Neural progenitor cell (in vitro differentiated cells): ENCODE results near the gene MYO1F. TPM values are rescaled to one million over a fixed set of nuclear protein-coding genes. Genes with fewer than 3 reads are reported as not detected.
"Not testable (repeated sequence)": the region's sequence is repeated elsewhere in the genome, so short reads cannot be mapped to it uniquely, and the experiment has no call there.

ENCODE experiments used
- DNase-seq: peaks from one replicate; pipeline ENCODE4 v3.0.0-alpha.2; 2016; ENCODE audit warnings: low spot score
- H2AFZ ChIP-seq: fragments of 200-600 bp; sonication (generic); replicated peaks from 2 replicates; pipeline ENCODE4 v1.6.1; 2016; ENCODE audit warnings: antibody characterized with exemption
- H3F3A ChIP-seq: fragments of 200-600 bp; sonication (generic); 2 replicates; pipeline ENCODE4 v1.6.1; 2016; ENCODE audit warnings: antibody characterized with exemption, low read depth
- H3K27ac ChIP-seq: fragments of 200-600 bp; sonication (generic); 2 replicates; pipeline ENCODE4 v1.5.1; 2016; ENCODE audit warnings: mild to moderate bottlenecking
- H3K27me3 ChIP-seq: fragments of 200-600 bp; sonication (generic); 2 replicates; pipeline ENCODE4 v1.6.1; 2016; ENCODE audit warnings: mild to moderate bottlenecking, moderate library complexity
- H3K36me3 ChIP-seq: fragments of 200-600 bp; sonication (generic); 2 replicates; pipeline ENCODE4 v1.5.1; 2016
- H3K4me1 ChIP-seq: fragments of 200-600 bp; sonication (generic); 2 replicates; pipeline ENCODE4 v1.6.1; 2016; ENCODE audit warnings: mixed run types
- H3K4me2 ChIP-seq: fragments of 200-600 bp; sonication (generic); 2 replicates; pipeline ENCODE4 v1.6.1; 2016
- H3K4me3 ChIP-seq: fragments of 200-600 bp; sonication (generic); 2 replicates; pipeline ENCODE4 v1.5.1; 2016
- H3K79me2 ChIP-seq: fragments of 200-600 bp; sonication (generic); 2 replicates; pipeline ENCODE4 v1.6.1; 2016; ENCODE audit warnings: low read depth
- H3K9ac ChIP-seq: fragments of 200-600 bp; sonication (generic); 2 replicates; pipeline ENCODE4 v1.6.1; 2016
- H3K9me3 ChIP-seq: fragments of 200-600 bp; sonication (generic); 2 replicates; pipeline ENCODE4 v1.5.1; 2016; ENCODE audit warnings: low read depth
- H4K20me1 ChIP-seq: fragments of 200-600 bp; sonication (generic); 2 replicates; pipeline ENCODE4 v1.6.1; 2016; ENCODE audit warnings: low read depth
- H3K27ac Mint-ChIP-seq: 3 replicates; pipeline ENCODE4 v1.8.0; 2021; ENCODE audit warnings: mixed read lengths
- H3K27me3 Mint-ChIP-seq: 2 replicates; pipeline ENCODE4 v1.8.0; 2022; ENCODE audit warnings: low read depth, mild to moderate bottlenecking, inconsistent platforms, moderate library complexity, mixed read lengths; ENCODE audit not compliant: insufficient read depth
- H3K36me3 Mint-ChIP-seq: 3 replicates; pipeline ENCODE4 v1.8.0; 2021; ENCODE audit warnings: mixed read lengths
- H3K4me1 Mint-ChIP-seq: 3 replicates; pipeline ENCODE4 v1.8.0; 2021; ENCODE audit warnings: mixed read lengths
- H3K4me3 Mint-ChIP-seq: 3 replicates; pipeline ENCODE4 v1.8.0; 2021; ENCODE audit warnings: mild to moderate bottlenecking, moderate library complexity, mixed read lengths
- H3K9me3 Mint-ChIP-seq: 3 replicates; pipeline ENCODE4 v1.8.0; 2020; ENCODE audit warnings: mixed read lengths
- EZH2 ChIP-seq: fragments of 200-600 bp; sonication (generic); IDR thresholded peaks from 2 replicates; pipeline ENCODE4 v1.6.1; 2017; ENCODE audit warnings: antibody characterized with exemption, mild to moderate bottlenecking, moderate library complexity
- EZH2phosphoT487 ChIP-seq: fragments of 200-600 bp; sonication (generic); IDR thresholded peaks from 2 replicates; pipeline ENCODE4 v1.6.1; 2017; ENCODE audit warnings: antibody characterized with exemption
- total RNA-seq: library from RNA; depleted of rRNA; stranded (reverse); fragments of >200 nt; gene quantifications from 2 replicates; pipeline ENCODE4 v1.2.3, GENCODE V29; 2015; ENCODE audit warnings: low replicate concordance
- TF ChIP-seq, protein P1 (sequence below): fragments of 200-600 bp; sonication (generic); IDR thresholded peaks from 2 replicates; pipeline ENCODE4 v1.5.1; 2017; ENCODE audit warnings: antibody characterized with exemption, mild to moderate bottlenecking

MYO1F gene
- total RNA-seq, 1 donor from 2014 or later, result 0.15 TPM

DNA sequence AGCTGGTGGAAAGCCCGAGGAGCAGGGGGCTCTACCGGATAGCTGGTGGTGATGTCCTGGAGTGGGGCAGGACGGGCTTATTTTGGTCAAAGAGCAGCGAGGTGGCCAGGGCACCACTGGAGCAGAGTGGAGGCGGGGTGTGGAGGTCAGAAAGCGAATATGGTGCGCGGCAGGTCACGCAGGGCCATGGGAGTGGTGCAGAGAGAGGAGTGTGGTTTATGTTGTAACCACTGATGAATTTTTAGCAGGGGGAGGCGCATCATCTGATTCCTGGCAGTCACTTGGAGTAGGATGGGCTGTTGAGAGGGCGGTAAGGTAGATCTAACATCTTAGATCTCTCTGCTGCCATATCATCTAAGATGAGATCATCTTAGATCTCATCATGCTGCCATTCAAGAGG lies 61.9 kb downstream of the MYO1F start:
- H2AFZ ChIP-seq, result no peak overlapping the region

DNA sequence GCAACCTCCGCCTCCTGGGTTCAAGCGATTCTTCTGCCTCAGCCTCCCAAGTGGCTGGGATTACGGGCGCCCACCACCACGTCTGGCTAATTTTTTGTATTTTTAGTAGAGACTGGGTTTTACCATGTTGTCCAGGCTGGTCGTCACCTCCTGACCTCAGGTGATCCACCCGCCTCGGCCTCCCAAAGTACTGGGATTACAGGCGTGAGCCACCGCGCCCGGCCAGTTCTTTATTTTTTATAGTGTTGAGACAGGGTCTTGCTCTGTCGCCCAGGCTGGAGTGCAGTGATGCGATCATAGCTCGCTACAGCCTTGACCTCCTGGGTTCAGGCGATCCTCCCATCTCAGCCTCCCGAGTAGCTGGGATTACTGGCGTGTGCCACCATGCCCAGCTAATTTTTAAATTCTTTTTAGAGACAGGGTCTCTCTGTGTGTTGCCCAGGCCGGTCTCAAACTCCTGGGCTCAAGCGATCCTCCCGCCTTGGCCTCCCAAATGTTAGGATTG lies 62.7 kb downstream of the MYO1F start:
- H3K4me1 ChIP-seq, H3K79me2 ChIP-seq, H3K9ac ChIP-seq, H2AFZ ChIP-seq, H3K27ac ChIP-seq, H4K20me1 ChIP-seq, H3K9me3 Mint-ChIP-seq, H3K27me3 ChIP-seq, H3K36me3 Mint-ChIP-seq, DNase-seq, H3K9me3 ChIP-seq, H3K36me3 ChIP-seq: not testable (repeated sequence)
- Mint-ChIP-seq H3K27me3 (peaks cover 13% of the 10 kb centered on the region), H3K4me1 (peaks cover 15% of the 10 kb centered on the region), H3K27ac (peak overlapping the region; percentile 85), H3K4me3 (peak overlapping the region; percentile 95)
- Histone ChIP-seq H3F3A (peaks cover 22% of the 10 kb centered on the region), H3K4me2 (peak overlapping the region; percentile 79), H3K4me3 (peak overlapping the region; percentile 93)

More for the DNA sequence above, 61.9 kb downstream of the MYO1F start:
- Histone ChIP-seq H3K36me3 (no peaks in the 10 kb centered on the region), H3K4me1 (peaks cover 8% of the 10 kb centered on the region), H3K27me3 (no peaks in the 10 kb centered on the region), H3K4me3 (no peak overlapping the region), H3K27ac (no peak overlapping the region), H3K4me2 (no peak overlapping the region), H3K9ac (no peak overlapping the region), H4K20me1 (no peaks in the 10 kb centered on the region), H3K79me2 (peaks cover 4% of the 10 kb centered on the region), H3F3A (peaks cover 22% of the 10 kb centered on the region), H3K9me3 (no peaks in the 10 kb centered on the region)
- peak overlapping the region; percentile 95 for H3K4me3 Mint-ChIP-seq
- H3K36me3 Mint-ChIP-seq, result no peaks in the 10 kb centered on the region
- H3K4me1 Mint-ChIP-seq, result peaks cover 15% of the 10 kb centered on the region
- H3K27ac Mint-ChIP-seq, result peak overlapping the region; percentile 14
- no peak for DNase-seq
- no peaks in the 10 kb centered on the region for H3K9me3 Mint-ChIP-seq
- TF ChIP-seq, protein P1, sequence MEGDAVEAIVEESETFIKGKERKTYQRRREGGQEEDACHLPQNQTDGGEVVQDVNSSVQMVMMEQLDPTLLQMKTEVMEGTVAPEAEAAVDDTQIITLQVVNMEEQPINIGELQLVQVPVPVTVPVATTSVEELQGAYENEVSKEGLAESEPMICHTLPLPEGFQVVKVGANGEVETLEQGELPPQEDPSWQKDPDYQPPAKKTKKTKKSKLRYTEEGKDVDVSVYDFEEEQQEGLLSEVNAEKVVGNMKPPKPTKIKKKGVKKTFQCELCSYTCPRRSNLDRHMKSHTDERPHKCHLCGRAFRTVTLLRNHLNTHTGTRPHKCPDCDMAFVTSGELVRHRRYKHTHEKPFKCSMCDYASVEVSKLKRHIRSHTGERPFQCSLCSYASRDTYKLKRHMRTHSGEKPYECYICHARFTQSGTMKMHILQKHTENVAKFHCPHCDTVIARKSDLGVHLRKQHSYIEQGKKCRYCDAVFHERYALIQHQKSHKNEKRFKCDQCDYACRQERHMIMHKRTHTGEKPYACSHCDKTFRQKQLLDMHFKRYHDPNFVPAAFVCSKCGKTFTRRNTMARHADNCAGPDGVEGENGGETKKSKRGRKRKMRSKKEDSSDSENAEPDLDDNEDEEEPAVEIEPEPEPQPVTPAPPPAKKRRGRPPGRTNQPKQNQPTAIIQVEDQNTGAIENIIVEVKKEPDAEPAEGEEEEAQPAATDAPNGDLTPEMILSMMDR, result no peak
- TF ChIP-seq EZH2phosphoT487 (no peak), EZH2 (no peak)
- peaks cover 13% of the 10 kb centered on the region for H3K27me3 Mint-ChIP-seq

DNA sequence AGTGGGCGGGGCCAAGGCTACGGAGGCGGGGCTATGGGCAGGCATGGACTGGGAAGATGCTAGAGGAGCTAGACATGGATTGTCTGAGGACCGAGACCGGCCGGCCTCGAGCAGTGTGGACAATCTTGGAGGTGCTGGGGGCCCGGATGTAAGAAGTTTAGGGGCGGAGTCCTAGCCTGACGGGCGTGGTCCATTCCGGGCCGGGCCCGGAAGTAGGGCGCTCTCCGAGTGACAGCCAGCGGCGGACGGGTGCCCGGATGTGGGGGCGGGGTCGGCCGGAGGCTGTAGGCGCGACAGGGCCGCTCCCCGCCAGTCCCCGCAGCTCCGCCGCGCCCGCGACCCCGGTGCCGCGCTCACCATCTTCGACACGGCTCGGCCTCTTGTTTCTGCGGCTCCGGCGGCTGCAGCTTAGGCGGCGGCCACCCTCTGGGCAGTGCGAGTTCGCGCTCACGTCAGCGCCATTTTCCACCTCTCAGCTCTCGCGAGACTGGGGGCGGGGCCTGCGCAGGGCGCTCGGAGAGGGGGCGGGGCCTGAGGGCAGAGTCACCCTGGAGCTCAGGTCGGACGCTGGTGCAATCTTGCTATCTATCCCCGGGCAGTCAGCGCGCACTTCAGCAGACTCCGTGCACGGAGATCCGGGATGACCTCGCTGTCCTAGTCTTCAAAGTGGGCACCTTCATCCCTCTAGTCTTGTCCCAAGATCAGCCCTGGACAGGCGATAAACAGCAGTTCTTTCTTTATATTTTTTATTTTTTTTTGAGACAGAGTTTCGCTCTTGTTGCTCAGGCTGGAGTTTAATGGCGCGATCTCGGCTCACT lies 63.3 kb downstream of the MYO1F start, which contains the start of gene ZNF414:
ZNF414 (minus strand) TSS at position 481 of the 818 bp plus-strand sequence; CDS start at position 360, 121 bp downstream.
- H3K27ac Mint-ChIP-seq, result peak within 1 kb of the TSS; percentile 98
- Histone ChIP-seq H3K4me1 (peaks cover 8% of the 10 kb centered on the region), H3K4me3 (peak within 1 kb of the TSS; percentile 93), H2AFZ (peak within 1 kb of the TSS; percentile 98), H3K9me3 (no peaks in the 10 kb centered on the region), H3K36me3 (no peaks in the 10 kb centered on the region), H3K27ac (peak within 1 kb of the TSS; percentile 93), H3K4me2 (peak within 1 kb of the TSS; percentile 79), H4K20me1 (no peaks in the 10 kb centered on the region), H3K79me2 (peaks cover 4% of the 10 kb centered on the region), H3K27me3 (no peaks in the 10 kb centered on the region), H3F3A (peaks cover 22% of the 10 kb centered on the region), H3K9ac (peak within 1 kb of the TSS; percentile 98)
- H3K4me1 Mint-ChIP-seq, result peaks cover 15% of the 10 kb centered on the region
- peak within 1 kb of the TSS; percentile 95 for H3K4me3 Mint-ChIP-seq
- DNase-seq, result peak; percentile 98
- H3K9me3 Mint-ChIP-seq, result no peaks in the 10 kb centered on the region
- peaks cover 13% of the 10 kb centered on the region for H3K27me3 Mint-ChIP-seq
- TF ChIP-seq, protein P1, result no peak
- no peaks in the 10 kb centered on the region for H3K36me3 Mint-ChIP-seq
